CD8-positive, alpha-beta memory T cell (primary cell): ENCODE results near the gene BBS1. TPM values are rescaled to one million over a fixed set of nuclear protein-coding genes. Genes with fewer than 3 reads are reported as not detected.
"Not testable (repeated sequence)": the region's sequence is repeated elsewhere in the genome, so short reads cannot be mapped to it uniquely, and the experiment has no call there.

Experiments used
- CTCF ChIA-PET: fragments of 350-600 bp; sonication (Branson Sonifier 250); formaldehyde crosslinking; loops from one replicate; lab custom pipeline; 2021; ENCODE audit warnings: antibody characterized with exemption; lab: Charles Lee
- POLR2A ChIA-PET: fragments of 350-600 bp; sonication (Branson Sonifier 250); formaldehyde crosslinking; loops from one replicate; lab custom pipeline; 2021; ENCODE audit warnings: antibody characterized with exemption; lab: Charles Lee
- DNase-seq, 5 donors: peaks; one replicate each; pipeline versions ENCODE4 v3.0.0 to v3.0.0-alpha.2; 2020 to 2022; ENCODE audit warnings: mixed read lengths in 1 of 5
- H3K27ac ChIP-seq: one replicate; pipeline ENCODE4 v1.7.0; 2013; ENCODE audit warnings: low read depth, mild to moderate bottlenecking, low read length, moderate library complexity
- H3K27me3 ChIP-seq: 2 replicates; pipeline ENCODE4 v1.7.0; 2013; ENCODE audit warnings: low read length, mild to moderate bottlenecking; ENCODE audit not compliant: insufficient read depth, poor library complexity, severe bottlenecking
- H3K36me3 ChIP-seq: 2 replicates; pipeline ENCODE4 v1.7.0; 2013; ENCODE audit warnings: mild to moderate bottlenecking, low read length, moderate library complexity; ENCODE audit not compliant: insufficient read depth
- H3K4me1 ChIP-seq: 2 replicates; pipeline ENCODE4 v1.7.0; 2013; ENCODE audit warnings: mild to moderate bottlenecking, low read length, moderate library complexity; ENCODE audit not compliant: insufficient read depth
- H3K4me3 ChIP-seq: 2 replicates; pipeline ENCODE4 v1.7.0; 2013; ENCODE audit warnings: mild to moderate bottlenecking, low read length
- H3K9me3 ChIP-seq: 2 replicates; pipeline ENCODE4 v1.7.0; 2013; ENCODE audit warnings: mild to moderate bottlenecking, low read length
- H3K27ac Mint-ChIP-seq, 8 donors: one replicate each; pipeline ENCODE4 v1.8.0; 2020 to 2021; ENCODE audit warnings: mixed read lengths in 8 of 8, mild to moderate bottlenecking in 6 of 8, inconsistent platforms in 3 of 8, moderate library complexity in 3 of 8
- H3K27me3 Mint-ChIP-seq, 2 donors: one replicate each; pipeline ENCODE4 v1.8.0; 2020 to 2021; ENCODE audit warnings: mixed read lengths in 2 of 2, mild to moderate bottlenecking in 1 of 2, moderate library complexity in 1 of 2
- H3K36me3 Mint-ChIP-seq, 3 donors: one replicate each; pipeline ENCODE4 v1.8.0; 2020 to 2021; ENCODE audit warnings: mixed read lengths in 3 of 3, inconsistent platforms in 1 of 3, mild to moderate bottlenecking in 1 of 3
- H3K4me1 Mint-ChIP-seq, 3 donors: one replicate each; pipeline ENCODE4 v1.8.0; 2020 to 2021; ENCODE audit warnings: mixed read lengths in 3 of 3, inconsistent platforms in 1 of 3, mild to moderate bottlenecking in 1 of 3
- H3K4me3 Mint-ChIP-seq, 7 donors: one replicate each; pipeline ENCODE4 v1.8.0; 2020 to 2021; ENCODE audit warnings: mixed read lengths in 7 of 7, mild to moderate bottlenecking in 6 of 7, moderate library complexity in 4 of 7, inconsistent platforms in 2 of 7
- H3K9me3 Mint-ChIP-seq, 5 donors: one replicate each; pipeline ENCODE4 v1.8.0; 2020 to 2022; ENCODE audit warnings: mixed read lengths in 5 of 5, mild to moderate bottlenecking in 3 of 5, moderate library complexity in 2 of 5, inconsistent platforms in 1 of 5
- polyA plus RNA-seq: library from polyadenylated mRNA; unstranded; fragments of 300-500 nt; fragmentation: Illumina TruSeq; gene quantifications from one replicate; pipeline ENCODE4 v1.2.3, GENCODE V29; 2021
- total RNA-seq, 2 experiments: library from RNA; stranded (reverse); gene quantifications; one replicate each; pipeline ENCODE4 v1.2.3, GENCODE V29; 2021

The BBS1 gene
- total RNA-seq (10 to 100 TPM; 17.7 to 21.2 TPM), polyA plus RNA-seq (15.6 TPM)

DNA sequence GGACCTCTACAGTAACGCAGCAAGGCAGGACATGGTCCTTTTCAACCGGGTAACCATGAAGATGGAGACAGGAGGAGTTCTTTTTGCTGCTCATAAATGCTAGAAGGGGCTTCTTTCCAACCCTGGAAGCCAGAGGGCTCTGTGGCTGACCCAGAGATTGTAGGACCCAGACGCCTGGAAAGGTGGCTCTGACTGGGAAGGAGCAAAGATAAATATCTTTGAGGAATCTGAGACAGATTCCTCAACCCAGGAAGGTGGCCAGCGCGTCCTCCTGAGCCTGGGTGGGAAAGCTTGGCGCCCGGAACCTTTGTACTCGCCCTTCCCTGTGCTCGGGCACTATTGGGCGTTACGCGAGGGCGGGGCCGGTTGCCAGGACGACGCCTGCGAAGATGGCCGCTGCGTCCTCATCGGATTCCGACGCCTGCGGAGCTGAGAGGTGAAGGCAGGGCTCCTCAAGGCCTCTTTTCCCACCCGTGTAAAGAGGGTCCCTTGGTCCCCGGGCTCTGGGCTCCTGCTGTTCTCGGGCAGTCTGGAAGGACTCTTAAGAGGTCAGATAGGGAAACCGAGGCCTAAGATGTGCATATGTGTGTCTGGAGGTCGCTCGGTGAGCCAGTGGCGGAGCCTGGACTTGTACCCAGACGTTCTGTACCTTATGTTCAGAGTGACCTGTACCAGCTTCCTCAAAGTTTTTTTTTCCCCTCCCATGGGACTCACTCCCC lies at the start of gene BBS1:
Gene BBS1, plus strand, starts transcription at position 365 of the 719 bp plus-strand sequence. Its CDS starts 25 bp downstream, at position 390.
- ChIA-PET CTCF (interaction anchor here (0.7 to 1.2 kb wide), 3 partner anchors 19 to 693 kb away, joined by 3 to 5 read pairs (median 3); no protein-coding TSS in a partner anchor), POLR2A (interaction anchor here (1.2 to 1.9 kb wide), 2 partner anchors 30 to 107 kb away, joined by 3 to 12 read pairs; partner anchors contain the start of gene DPP3)
- peaks cover 12 to 24% (median 17%) of the 10 kb centered on the region in 3 donors for H3K4me1 Mint-ChIP-seq
- peaks cover 0 to 41% (median 6%) of the 10 kb centered on the region in 3 donors for H3K36me3 Mint-ChIP-seq
- H3K4me1 ChIP-seq, result peaks cover 11% of the 10 kb centered on the region
- peak within 1 kb of the TSS; percentile 19 for H3K27ac ChIP-seq
- no peaks in the 10 kb centered on the region for H3K9me3 Mint-ChIP-seq
- peak; percentile 65 to 84 (median 71) for DNase-seq
- H3K27me3 Mint-ChIP-seq, result no peaks in the 10 kb centered on the region
- H3K27me3 ChIP-seq, result no peaks in the 10 kb centered on the region
- no peaks in the 10 kb centered on the region for H3K9me3 ChIP-seq
- H3K4me3 Mint-ChIP-seq, result peak within 1 kb of the TSS; percentile 86 to 94 (median 90)
- no peaks in the 10 kb centered on the region for H3K36me3 ChIP-seq
- H3K27ac Mint-ChIP-seq, result peak within 1 kb of the TSS; percentile 65 to 94 (median 82)
- H3K4me3 ChIP-seq, result peak within 1 kb of the TSS; percentile 65

DNA sequence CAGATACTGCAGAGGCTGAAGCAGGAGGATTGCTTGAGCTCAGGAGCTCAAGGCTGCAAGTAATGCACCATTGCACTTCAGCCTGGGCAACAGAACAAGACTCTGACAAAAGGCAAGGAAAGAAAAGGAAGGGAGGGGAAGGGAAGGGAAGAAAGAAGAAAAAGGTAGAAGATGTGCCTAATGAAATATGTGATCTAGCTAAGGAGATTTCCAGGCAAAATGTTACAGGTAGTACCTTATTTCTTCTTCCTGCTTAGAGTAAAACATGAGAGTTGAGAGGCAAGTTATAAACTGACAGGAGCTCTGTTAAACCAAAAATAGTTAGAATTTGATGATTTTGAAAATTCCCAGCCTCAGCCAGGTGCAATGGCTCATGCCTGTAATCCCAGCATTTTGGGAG lies 48.4 kb upstream of the BBS1 start:
- CTCF ChIA-PET, result interaction anchor here (1.0 kb wide), 1 partner anchor 18 kb away, joined by 3 read pairs; the partner anchor contains the start of gene DPP3
- H3K9me3 Mint-ChIP-seq, result peaks cover 0 to 4% (median 0%) of the 10 kb centered on the region in 5 donors
- no peak overlapping the region for H3K27ac ChIP-seq
- no peak for DNase-seq
- no peaks in the 10 kb centered on the region for H3K27me3 ChIP-seq
- H3K9me3 ChIP-seq, result no peaks in the 10 kb centered on the region
- POLR2A ChIA-PET, result no interaction called here
- H3K27ac Mint-ChIP-seq, result peak overlapping the region in 1 of 8 donors; percentile 60
- H3K4me1 Mint-ChIP-seq, result peaks cover 6 to 10% (median 6%) of the 10 kb centered on the region in 3 donors
- no peaks in the 10 kb centered on the region for H3K4me1 ChIP-seq
- no peak overlapping the region for H3K4me3 Mint-ChIP-seq
- no peak overlapping the region for H3K4me3 ChIP-seq
- peaks cover 0 to 4% (median 0%) of the 10 kb centered on the region in 3 donors for H3K36me3 Mint-ChIP-seq
- no peaks in the 10 kb centered on the region for H3K27me3 Mint-ChIP-seq
- H3K36me3 ChIP-seq, result no peaks in the 10 kb centered on the region

- H3K27me3 ChIP-seq, result no peaks in the 10 kb centered on the region
- H3K4me1 Mint-ChIP-seq, result peaks cover 12 to 17% (median 13%) of the 10 kb centered on the region in 3 donors
- no peaks in the 10 kb centered on the region for H3K36me3 ChIP-seq
- H3K9me3 Mint-ChIP-seq, result peaks cover 0 to 4% (median 0%) of the 10 kb centered on the region in 5 donors
- peaks cover 0 to 4% (median 1%) of the 10 kb centered on the region in 3 donors for H3K36me3 Mint-ChIP-seq
- peak overlapping the region in 1 of 7 donors; percentile 40 for H3K4me3 Mint-ChIP-seq
- DNase-seq, result no peak
- ChIA-PET CTCF (interaction anchor here (1.1 to 1.2 kb wide), 2 partner anchors 24 to 56 kb away, joined by 3 read pairs; partner anchors contain the start of gene MRPL11), POLR2A (no interaction called here)
- peak overlapping the region in 1 of 8 donors; percentile 23 for H3K27ac Mint-ChIP-seq
- H3K4me3 ChIP-seq, result no peak overlapping the region
- H3K9me3 ChIP-seq, result no peaks in the 10 kb centered on the region
- H3K27ac ChIP-seq, result no peak overlapping the region
- peaks cover 7% of the 10 kb centered on the region for H3K4me1 ChIP-seq
- no peaks in the 10 kb centered on the region for H3K27me3 Mint-ChIP-seq
These were observed 47.5 kb upstream of the BBS1 start for GRCh38 chr11:66462911-66463310.

DNA sequence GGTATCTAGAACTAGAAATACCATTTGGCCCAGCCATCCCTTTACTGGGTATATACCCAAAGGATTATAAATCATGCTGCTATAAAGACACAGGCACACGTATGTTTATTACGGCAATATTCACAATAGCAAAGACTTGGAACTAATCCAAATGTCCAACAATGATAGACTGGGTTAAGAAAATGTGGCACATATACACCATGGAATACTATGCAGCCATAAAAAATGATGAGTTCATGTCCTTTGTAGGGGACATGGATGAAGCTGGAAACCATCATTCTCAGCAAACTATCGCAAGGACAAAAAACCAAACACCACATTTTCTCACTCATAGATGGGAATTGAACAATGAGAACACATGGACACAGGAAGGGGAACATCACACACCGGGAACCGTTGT lies 46.3 kb upstream of the BBS1 start:
- H3K4me3 Mint-ChIP-seq, H3K9me3 ChIP-seq, H3K27ac ChIP-seq, H3K27me3 Mint-ChIP-seq, H3K9me3 Mint-ChIP-seq, H3K36me3 Mint-ChIP-seq, DNase-seq, H3K36me3 ChIP-seq, H3K4me3 ChIP-seq, POLR2A ChIA-PET, H3K27me3 ChIP-seq: not testable (repeated sequence)
- H3K27ac Mint-ChIP-seq, result peak overlapping the region in 1 of 8 donors; percentile 66
- CTCF ChIA-PET, result interaction anchor here (1.2 kb wide), 1 partner anchor 57 kb away, joined by 3 read pairs; no protein-coding TSS in a partner anchor
- peaks cover 11% of the 10 kb centered on the region for H3K4me1 ChIP-seq
- peaks cover 17 to 28% (median 18%) of the 10 kb centered on the region in 3 donors for H3K4me1 Mint-ChIP-seq

DNA sequence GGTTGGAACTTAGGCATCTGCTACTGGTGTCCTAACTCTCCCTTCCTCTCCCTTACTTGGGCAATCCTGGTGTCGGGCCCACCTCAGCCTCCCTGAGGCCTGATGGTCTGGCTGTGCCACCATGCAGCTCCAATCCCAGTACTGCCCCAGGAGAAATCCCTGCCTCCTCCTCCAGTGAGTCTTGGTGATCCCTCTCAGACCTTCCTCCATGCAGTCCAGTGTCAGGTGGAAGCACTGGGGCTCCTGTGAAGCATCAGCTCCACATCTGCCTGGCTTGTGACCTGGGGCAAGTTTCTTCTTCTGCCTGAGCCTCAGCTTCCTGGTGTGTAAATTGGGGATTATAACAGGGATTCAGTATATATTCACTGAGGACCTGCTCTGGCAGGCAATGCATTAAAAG lies 45.5 kb upstream of the BBS1 start:
- Mint-ChIP-seq H3K27ac (peak overlapping the region in 4 of 8 donors; percentile 35 to 98 (median 74)), H3K4me3 (peak overlapping the region in 4 of 7 donors; percentile 5 to 97 (median 56)), H3K36me3 (peaks cover 0 to 4% (median 1%) of the 10 kb centered on the region in 3 donors), H3K9me3 (peaks cover 0 to 4% (median 0%) of the 10 kb centered on the region in 5 donors), H3K27me3 (no peaks in the 10 kb centered on the region), H3K4me1 (peaks cover 17 to 28% (median 18%) of the 10 kb centered on the region in 3 donors)
- Histone ChIP-seq H3K9me3 (no peaks in the 10 kb centered on the region), H3K4me3 (no peak overlapping the region), H3K27me3 (no peaks in the 10 kb centered on the region), H3K36me3 (no peaks in the 10 kb centered on the region), H3K4me1 (peaks cover 11% of the 10 kb centered on the region), H3K27ac (no peak overlapping the region)
- DNase-seq, result no peak
- ChIA-PET POLR2A (no interaction called here), CTCF (no interaction called here)

DNA sequence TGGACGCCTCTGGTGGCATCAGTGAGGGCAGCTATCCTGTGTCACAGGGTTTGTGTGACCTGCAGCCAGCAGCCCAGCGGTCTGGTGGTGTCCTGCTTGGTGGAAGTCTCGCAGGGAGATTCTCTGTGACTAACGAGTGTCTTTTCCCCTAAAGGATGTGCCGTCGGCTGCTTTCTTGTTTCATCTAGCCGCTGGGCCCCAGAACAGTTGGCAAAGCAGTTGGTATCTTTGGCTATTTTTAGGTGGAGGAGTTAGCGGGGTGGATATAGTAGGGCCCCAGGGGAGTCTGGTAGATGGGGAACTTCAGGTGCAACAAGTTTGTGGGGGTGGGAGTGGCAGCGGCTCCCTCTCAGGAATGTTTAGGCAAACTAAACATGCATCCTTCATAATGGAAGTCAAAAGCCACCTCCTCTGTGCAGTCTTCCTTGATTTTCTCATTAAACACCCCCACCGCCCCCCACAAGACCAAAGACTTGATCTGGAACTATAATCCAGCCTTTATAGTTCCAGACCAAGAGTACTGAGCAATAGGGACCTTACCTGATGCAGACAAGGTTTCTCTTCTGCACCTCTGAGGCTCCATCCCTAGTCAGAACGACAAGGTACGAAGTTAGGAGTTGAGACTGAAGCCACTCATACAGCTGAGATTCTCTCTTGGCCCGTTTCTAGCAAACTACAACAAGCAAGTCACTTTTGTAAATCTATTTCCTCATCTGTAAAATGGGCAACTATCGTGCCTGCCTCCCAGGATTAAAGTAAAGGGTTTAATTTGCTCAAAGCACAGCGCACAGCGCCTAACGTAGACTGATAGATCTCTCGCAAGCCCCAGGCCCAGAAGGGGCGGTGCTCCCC lies 44.8 kb upstream of the BBS1 start:
- peak overlapping the region; percentile 69 for H3K4me3 ChIP-seq
- POLR2A ChIA-PET, result interaction anchor here (1.0 to 2.4 kb wide), 4 partner anchors 14 to 173 kb away, joined by 3 to 43 read pairs (median 10); partner anchors contain the start of genes DPP3, MRPL11 and RBM4

More for the DNA sequence above, 44.8 kb upstream of the BBS1 start:
- Mint-ChIP-seq H3K27me3 (no peaks in the 10 kb centered on the region), H3K9me3 (peaks cover 0 to 4% (median 0%) of the 10 kb centered on the region in 5 donors), H3K4me3 (peak overlapping the region; percentile 87 to 97 (median 90)), H3K4me1 (peaks cover 18 to 28% (median 20%) of the 10 kb centered on the region in 3 donors), H3K27ac (peak overlapping the region; percentile 81 to 98 (median 90)), H3K36me3 (peaks cover 0 to 4% (median 3%) of the 10 kb centered on the region in 3 donors)
- no peaks in the 10 kb centered on the region for H3K27me3 ChIP-seq
- no peak for DNase-seq
- peaks cover 11% of the 10 kb centered on the region for H3K4me1 ChIP-seq
- no peaks in the 10 kb centered on the region for H3K9me3 ChIP-seq
- CTCF ChIA-PET, result interaction anchor here (0.6 to 2.4 kb wide), 6 partner anchors 10 to 243 kb away, joined by 3 to 11 read pairs (median 4); partner anchors contain the start of genes ACTN3, MRPL11, NPAS4 and ZDHHC24
- no peaks in the 10 kb centered on the region for H3K36me3 ChIP-seq
- H3K27ac ChIP-seq, result peak overlapping the region; percentile 60
